K562 (cell line): ENCODE results near the gene CD37. TPM values are rescaled to one million over a fixed set of nuclear protein-coding genes. Genes with fewer than 3 reads are reported as not detected.

Source experiments
- ATAC-seq: fragments of 200-7000 bp; cut with Tn5 transposase; 3 replicates; pipeline ENCODE4 v1.9.1; 2020; ENCODE audit warnings: moderate library complexity
- BruUV-seq: library from RNA; stranded (reverse); fragments of 400-500 nt; replicated peaks from 2 replicates; lab custom pipeline; 2021; lab: Mats Ljungman, UMichigan
- CTCF ChIA-PET: fragments of 300-600 bp; formaldehyde crosslinking; extraction: SDS; loops from one replicate; lab custom pipeline; 2021; ENCODE audit warnings: low intra/inter-chr PET ratio; lab: Yijun Ruan, JAX
- POLR2A ChIA-PET: fragments of 300-600, 350-650 bp; sonication (Branson Sonifier 250); formaldehyde crosslinking; extraction: SDS; loops from one replicate; lab custom pipeline; 2021; ENCODE audit warnings: antibody characterized with exemption, inconsistent platforms; lab: Yijun Ruan, JAX
- DNase-seq, 4 experiments: peaks; one replicate each; pipeline versions ENCODE4 v3.0.0 to v3.0.0-alpha.2; 2011 to 2018; ENCODE audit warnings: low spot score in 3 of 4, mixed read lengths in 3 of 4; ENCODE audit errors: extremely low read depth in 1 of 4
- FAIRE-seq: peaks from 2 replicates; lab custom pipeline; 2011; peaks lifted over from hg19 to GRCh38; lab: Jason Lieb, UNC
- H2AFZ ChIP-seq: 2 replicates; pipeline ENCODE4 v1.6.0; 2011; ENCODE audit warnings: low read depth, low read length, control low read depth, inconsistent platforms
- H3K27ac ChIP-seq: fragments of 200-600 bp; 3 replicates; pipeline ENCODE4 v1.8.0; 2011; ENCODE audit warnings: low read depth, mild to moderate bottlenecking, control low read depth, inconsistent platforms, low read length, moderate library complexity, mixed read lengths; ENCODE audit errors: extremely low read depth
- H3K27me3 ChIP-seq, 2 experiments: fragments of 300-600 bp in 1 of 2; 2 replicates in 1 of 2; 3 replicates in 1 of 2; pipeline versions ENCODE4 v1.6.0 to v1.8.0; 2011; ENCODE audit warnings: inconsistent platforms in 2 of 2, low read length in 2 of 2, mild to moderate bottlenecking in 1 of 2, mixed read lengths in 1 of 2, moderate library complexity in 1 of 2; ENCODE audit not compliant: control insufficient read depth in 2 of 2, insufficient read depth in 2 of 2
- H3K36me3 ChIP-seq: fragments of 300-600 bp; 3 replicates; pipeline ENCODE4 v1.8.0; 2011; ENCODE audit warnings: mild to moderate bottlenecking, low read length, inconsistent platforms; ENCODE audit not compliant: control insufficient read depth, insufficient read depth
- H3K4me1 ChIP-seq, 2 experiments: fragments of 200-600 bp in 1 of 2; replicated peaks in 1 of 2; 2 replicates in 1 of 2; 3 replicates in 1 of 2; pipeline versions ENCODE4 v1.5.1 to v1.8.0; 2011; ENCODE audit warnings: inconsistent platforms in 2 of 2, low read length in 2 of 2, mild to moderate bottlenecking in 1 of 2, mixed read lengths in 1 of 2, moderate library complexity in 1 of 2; ENCODE audit not compliant: control insufficient read depth in 2 of 2, insufficient read depth in 2 of 2
- H3K4me2 ChIP-seq: 2 replicates; pipeline ENCODE4 v1.6.1; 2011; ENCODE audit warnings: low read length, control low read depth, inconsistent platforms, mixed read lengths; ENCODE audit not compliant: insufficient read depth
- H3K4me3 ChIP-seq: fragments of 200-600 bp; sonication (generic), shearing (Covaris generic); 2 replicates; pipeline ENCODE4 v1.5.1; 2016; ENCODE audit warnings: control low read depth, inconsistent platforms
- H3K79me2 ChIP-seq: fragments of 200-600 bp; 3 replicates; pipeline ENCODE4 v1.8.0; 2011; ENCODE audit warnings: low read length, inconsistent platforms; ENCODE audit not compliant: control insufficient read depth, insufficient read depth
- H3K9ac ChIP-seq, 2 experiments: 2 replicates each; pipeline versions ENCODE4 v1.6.0 to v1.6.1; 2011; ENCODE audit warnings: low read depth in 2 of 2, low read length in 2 of 2, control low read depth in 1 of 2, inconsistent platforms in 1 of 2, mild to moderate bottlenecking in 1 of 2, mixed read lengths in 1 of 2; ENCODE audit not compliant: insufficient read depth in 1 of 2
- H3K9me1 ChIP-seq: one replicate; pipeline ENCODE4 v1.6.0; 2011; ENCODE audit warnings: inconsistent platforms, mild to moderate bottlenecking, low read length, moderate library complexity; ENCODE audit not compliant: control insufficient read depth, insufficient read depth
- H3K9me3 ChIP-seq: replicated peaks from 2 replicates; pipeline ENCODE4 v1.5.1; 2011; ENCODE audit warnings: low read depth, low read length, inconsistent platforms; ENCODE audit not compliant: control insufficient read depth, insufficient read depth
- H4K20me1 ChIP-seq: replicated peaks from 2 replicates; pipeline ENCODE4 v1.6.1; 2011; ENCODE audit warnings: low read length, inconsistent platforms, mixed read lengths; ENCODE audit not compliant: control insufficient read depth, insufficient read depth
- EGR1 ChIP-seq: fragments of 450-650 bp; conservative IDR thresholded peaks from 2 replicates; pipeline ENCODE4 v1.6.1; 2017; ENCODE audit warnings: mild to moderate bottlenecking
- MTA2 ChIP-seq: fragments of 450-650 bp; IDR thresholded peaks from 2 replicates; pipeline ENCODE4 v1.6.1; 2016; ENCODE audit warnings: low read depth
- NR3C1 ChIP-seq: sonication (generic); formaldehyde crosslinking; IDR thresholded peaks from 2 replicates; pipeline ENCODE4 v1.8.1; 2022; ENCODE audit warnings: missing genetic modification reagents
- SMARCA4 ChIP-seq: fragments of 450-650 bp; IDR thresholded peaks from 2 replicates; pipeline ENCODE4 v1.6.1; 2016
- XRCC3 ChIP-seq: fragments of 450-650 bp; IDR thresholded peaks from 2 replicates; pipeline ENCODE4 v1.6.1; 2017; ENCODE audit warnings: mild to moderate bottlenecking, moderate library complexity
- in situ Hi-C: fragments of 300-500 bp; cut with MboI; formaldehyde crosslinking; loops from 4 replicates; pipeline ENCODE4 v1.15.0; 2018; ENCODE audit warnings: inconsistent platforms, mixed read lengths
- intact Hi-C: fragments of 100-400 bp; cut with micrococcal nuclease; formaldehyde crosslinking; loops from 2 replicates; pipeline ENCODE4 v1.14.2; 2022
- polyA plus RNA-seq, 8 experiments: library from polyadenylated mRNA; depleted of rRNA in 4 of 8; stranded (reverse) in 5 of 8; unstranded in 3 of 8; fragments of >200 nt; fragmentation: Nextera tagmentation in 2 of 8; fragmentation: Illumina TruSeq in 1 of 8; extraction: Ambion mirVana in 2 of 8; extraction: Trizol in 1 of 8; gene quantifications; 2 replicates each; pipeline versions ENCODE4 v1.2.1 to v1.2.3, GENCODE V29; 2011 to 2014; ENCODE audit warnings: inconsistent platforms in 1 of 8, missing spikeins in 1 of 8
- total RNA-seq, 7 experiments: library from RNA; depleted of rRNA in 6 of 7; stranded (reverse); fragments of >200 nt in 6 of 7; fragmentation: Illumina TruSeq in 2 of 7; extraction: Trizol in 2 of 7; gene quantifications; 2 replicates each; pipeline versions ENCODE4 v1.2.1 to v1.2.3, GENCODE V29; 2011 to 2021; ENCODE audit warnings: low replicate concordance in 1 of 7
- TF ChIP-seq, protein P1 (sequence below): fragments of 450-650 bp; IDR thresholded peaks from 2 replicates; pipeline ENCODE4 v1.6.1; 2018; ENCODE audit warnings: mild to moderate bottlenecking, low read depth; ENCODE audit not compliant: partially characterized antibody

CD37 gene
- total and polyA plus RNA-seq, 9 of the 15 experiments (the other 6 are each of a cell fraction or from before 2014, with no cell fraction given) = 2.5 to 19.0 (median 7.4) TPM

- intact Hi-C loops (no loop called here), in situ Hi-C loops (no loop called here)
- Histone ChIP-seq H3K9ac (no peak overlapping the region), H3K27ac (no peak overlapping the region), H3K79me2 (no peaks in the 10 kb centered on the region), H4K20me1 (no peaks in the 10 kb centered on the region), H3K9me3 (no peaks in the 10 kb centered on the region; the same call in 1 of the 2 replicates), H3K9me1 (no peaks in the 10 kb centered on the region), H3K4me3 (no peak overlapping the region), H2AFZ (no peak overlapping the region), H3K36me3 (no peaks in the 10 kb centered on the region), H3K4me1 (no peaks in the 10 kb centered on the region), H3K4me2 (no peak overlapping the region), H3K27me3 (no peaks in the 10 kb centered on the region)
- ATAC-seq = no peak
- CTCF ChIA-PET = no interaction called here
- POLR2A ChIA-PET = interaction anchor here (1.0 kb wide), 2 partner anchors 10 to 16 kb away, joined by 3 read pairs; no protein-coding TSS in a partner anchor
- no peak for TF ChIP-seq SMARCA4
- no peak for TF ChIP-seq EGR1
- TF ChIP-seq XRCC3 = no peak
- no peak for TF ChIP-seq NR3C1 (CRISPR knock-in tag)
- TF ChIP-seq MTA2 = no peak
- TF ChIP-seq, protein P1, sequence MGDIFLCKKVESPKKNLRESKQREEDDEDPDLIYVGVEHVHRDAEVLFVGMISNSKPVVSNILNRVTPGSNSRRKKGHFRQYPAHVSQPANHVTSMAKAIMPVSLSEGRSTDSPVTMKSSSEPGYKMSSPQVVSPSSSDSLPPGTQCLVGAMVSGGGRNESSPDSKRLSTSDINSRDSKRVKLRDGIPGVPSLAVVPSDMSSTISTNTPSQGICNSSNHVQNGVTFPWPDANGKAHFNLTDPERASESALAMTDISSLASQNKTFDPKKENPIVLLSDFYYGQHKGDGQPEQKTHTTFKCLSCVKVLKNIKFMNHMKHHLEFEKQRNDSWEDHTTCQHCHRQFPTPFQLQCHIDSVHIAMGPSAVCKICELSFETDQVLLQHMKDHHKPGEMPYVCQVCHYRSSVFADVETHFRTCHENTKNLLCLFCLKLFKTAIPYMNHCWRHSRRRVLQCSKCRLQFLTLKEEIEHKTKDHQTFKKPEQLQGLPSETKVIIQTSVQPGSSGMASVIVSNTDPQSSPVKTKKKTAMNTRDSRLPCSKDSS = peak; percentile 34
- no TSS peak for BruUV-seq
- no peak for DNase-seq
- no peak for FAIRE-seq
Measured at GRCh38 chr19:49318296-49318695, 16.9 kb upstream of the CD37 start.
